MCF 10A (cell line): Measurements from ENCODE around the gene CEMIP. TPM values are rescaled to one million over a fixed set of nuclear protein-coding genes. Genes with fewer than 3 reads are reported as not detected.

Experiments
- BruUV-seq: library from RNA; stranded (reverse); fragments of 400-500 nt; replicated peaks from 2 replicates; lab custom pipeline; 2021; lab: Mats Ljungman, UMichigan
- CTCF ChIA-PET: fragments of 300-600 bp; sonication (Branson Sonifier 250); formaldehyde crosslinking; extraction: SDS; loops from one replicate; lab custom pipeline; 2021; ENCODE audit warnings: antibody characterized with exemption, inconsistent platforms; lab: Yijun Ruan, JAX
- POLR2A ChIA-PET: fragments of 300-600, 350-650 bp; sonication (Branson Sonifier 250); formaldehyde crosslinking; extraction: SDS; loops from one replicate; lab custom pipeline; 2020; ENCODE audit warnings: antibody characterized with exemption, inconsistent platforms; lab: Yijun Ruan, JAX
- DNase-seq: peaks from one replicate; pipeline ENCODE4 v3.0.0-alpha.2; 2018; ENCODE audit not compliant: unreplicated experiment
- H3K27ac Mint-ChIP-seq: one replicate; pipeline ENCODE4 v1.8.0; 2022; ENCODE audit warnings: mild to moderate bottlenecking, low read depth, mixed read lengths; ENCODE audit not compliant: unreplicated experiment
- H3K27me3 Mint-ChIP-seq: one replicate; pipeline ENCODE4 v1.8.0; 2022; ENCODE audit warnings: mixed read lengths; ENCODE audit not compliant: insufficient read depth, unreplicated experiment
- H3K36me3 Mint-ChIP-seq: one replicate; pipeline ENCODE4 v1.8.0; 2022; ENCODE audit warnings: mild to moderate bottlenecking, moderate library complexity, mixed read lengths; ENCODE audit not compliant: insufficient read depth, unreplicated experiment
- H3K4me1 Mint-ChIP-seq: one replicate; pipeline ENCODE4 v1.8.0; 2022; ENCODE audit warnings: mixed read lengths; ENCODE audit not compliant: insufficient read depth, unreplicated experiment
- H3K4me3 Mint-ChIP-seq: one replicate; pipeline ENCODE4 v1.8.0; 2022; ENCODE audit warnings: mild to moderate bottlenecking, moderate library complexity, mixed read lengths; ENCODE audit not compliant: unreplicated experiment
- H3K9me3 Mint-ChIP-seq: one replicate; pipeline ENCODE4 v1.8.0; 2022; ENCODE audit warnings: mixed read lengths; ENCODE audit not compliant: unreplicated experiment
- intact Hi-C: fragments of 100-400 bp; cut with micrococcal nuclease; formaldehyde crosslinking; loops from 2 replicates; pipeline ENCODE4 v1.14.1; 2022
- total RNA-seq: library from RNA; stranded (reverse); gene quantifications from 2 replicates; pipeline ENCODE4 v1.2.3, GENCODE V29; 2022
- TF ChIP-seq, protein P1 (sequence below): fragments of 200-600 bp; IDR thresholded peaks from one replicate; pipeline ENCODE4 v1.8.0; 2022; ENCODE audit warnings: antibody characterized with exemption, mild to moderate bottlenecking; ENCODE audit not compliant: unreplicated experiment

The CEMIP gene
- total RNA-seq, 1 experiment from 2014 or later: 0.14 TPM

DNA sequence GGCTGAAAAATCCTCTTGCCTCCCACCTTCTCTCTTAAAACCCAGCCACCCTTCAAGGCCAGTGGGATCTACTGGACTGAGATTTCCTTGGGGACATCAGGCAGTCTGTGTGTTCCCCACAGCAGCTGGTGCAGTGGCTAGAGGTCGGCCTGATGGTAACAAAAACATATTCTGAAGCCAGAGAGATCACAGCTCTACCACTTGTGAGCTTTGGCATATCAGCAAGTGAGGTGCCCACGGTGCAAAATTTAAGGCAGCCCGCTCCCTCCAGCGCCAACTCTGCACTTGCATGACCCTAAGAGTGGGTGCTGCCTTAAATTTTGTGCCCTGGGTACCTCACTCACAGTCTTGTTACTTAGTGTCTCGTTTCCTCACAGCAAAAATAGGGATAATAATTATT lies 113.2 kb downstream of the CEMIP start:
- Mint-ChIP-seq H3K4me1 (peaks cover 23% of the 10 kb centered on the region), H3K4me3 (no peak overlapping the region), H3K27me3 (no peaks in the 10 kb centered on the region), H3K27ac (no peak overlapping the region), H3K9me3 (peaks cover 11% of the 10 kb centered on the region), H3K36me3 (no peaks in the 10 kb centered on the region)
- intact Hi-C loops: no loop called here
- CTCF ChIA-PET: interaction anchor here (0.7 kb wide), 2 partner anchors 38 to 446 kb away, joined by 3 to 4 read pairs; no protein-coding TSS in a partner anchor
- POLR2A ChIA-PET: no interaction called here
- no peak for DNase-seq
- TF ChIP-seq, protein P1, sequence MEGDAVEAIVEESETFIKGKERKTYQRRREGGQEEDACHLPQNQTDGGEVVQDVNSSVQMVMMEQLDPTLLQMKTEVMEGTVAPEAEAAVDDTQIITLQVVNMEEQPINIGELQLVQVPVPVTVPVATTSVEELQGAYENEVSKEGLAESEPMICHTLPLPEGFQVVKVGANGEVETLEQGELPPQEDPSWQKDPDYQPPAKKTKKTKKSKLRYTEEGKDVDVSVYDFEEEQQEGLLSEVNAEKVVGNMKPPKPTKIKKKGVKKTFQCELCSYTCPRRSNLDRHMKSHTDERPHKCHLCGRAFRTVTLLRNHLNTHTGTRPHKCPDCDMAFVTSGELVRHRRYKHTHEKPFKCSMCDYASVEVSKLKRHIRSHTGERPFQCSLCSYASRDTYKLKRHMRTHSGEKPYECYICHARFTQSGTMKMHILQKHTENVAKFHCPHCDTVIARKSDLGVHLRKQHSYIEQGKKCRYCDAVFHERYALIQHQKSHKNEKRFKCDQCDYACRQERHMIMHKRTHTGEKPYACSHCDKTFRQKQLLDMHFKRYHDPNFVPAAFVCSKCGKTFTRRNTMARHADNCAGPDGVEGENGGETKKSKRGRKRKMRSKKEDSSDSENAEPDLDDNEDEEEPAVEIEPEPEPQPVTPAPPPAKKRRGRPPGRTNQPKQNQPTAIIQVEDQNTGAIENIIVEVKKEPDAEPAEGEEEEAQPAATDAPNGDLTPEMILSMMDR: no peak
- no TSS peak for BruUV-seq

DNA sequence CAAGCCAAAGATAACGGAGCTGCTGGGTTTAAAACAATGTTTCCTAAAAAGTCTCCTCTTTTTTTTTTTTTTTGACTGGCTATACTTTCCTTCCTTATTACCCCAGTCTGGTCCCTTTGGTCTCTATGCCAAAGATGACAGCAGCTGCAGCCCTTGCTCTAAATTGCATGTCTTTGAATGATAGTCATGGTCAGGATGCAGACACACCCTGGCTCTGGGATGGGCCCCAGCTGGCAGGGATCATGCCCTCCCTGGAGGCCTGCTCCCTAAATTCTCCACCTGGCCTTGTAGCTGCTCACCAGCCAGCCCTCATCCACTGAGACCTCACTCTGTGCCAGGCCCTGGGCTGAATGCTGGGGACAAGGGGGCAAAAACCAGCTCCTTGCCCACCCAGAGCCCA lies 114.6 kb downstream of the CEMIP start:
- TF ChIP-seq, protein P1: no peak
- peak; percentile 11 for DNase-seq

DNA sequence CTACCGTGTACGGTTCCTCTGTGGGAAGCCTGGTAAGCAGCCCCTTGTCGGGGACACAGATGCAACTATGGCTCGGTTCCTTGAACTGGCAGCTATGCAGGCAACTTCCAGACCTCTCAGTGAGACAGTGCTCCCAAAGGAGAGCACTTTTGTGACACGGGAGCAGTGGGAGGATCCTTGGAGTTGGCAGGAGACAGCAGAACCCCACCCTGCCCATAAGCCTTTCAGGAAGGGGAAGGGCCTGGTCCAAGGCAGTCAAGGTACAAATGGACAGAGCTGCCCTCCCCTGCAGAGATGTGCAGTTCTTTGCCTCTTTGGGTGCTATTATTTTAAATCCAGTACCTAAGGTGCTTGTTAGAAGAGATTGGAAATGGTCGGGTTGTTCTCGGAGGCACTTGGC lies 115.9 kb downstream of the CEMIP start:
- Mint-ChIP-seq H3K36me3 (no peaks in the 10 kb centered on the region), H3K4me3 (no peak overlapping the region), H3K4me1 (peaks cover 30% of the 10 kb centered on the region), H3K27ac (no peak overlapping the region), H3K9me3 (peaks cover 11% of the 10 kb centered on the region), H3K27me3 (no peaks in the 10 kb centered on the region)
- CTCF ChIA-PET: interaction anchor here (1.7 kb wide), 1 partner anchor 115 kb away, joined by 6 read pairs; the partner anchor contains the start of gene CEMIP
- DNase-seq: no peak
- POLR2A ChIA-PET: no interaction called here
- intact Hi-C loops: no loop called here
- TF ChIP-seq, protein P1: no peak
- no TSS peak for BruUV-seq

More for the DNA sequence above, 114.6 kb downstream of the CEMIP start:
- no peak overlapping the region for H3K4me3 Mint-ChIP-seq
- POLR2A ChIA-PET: interaction anchor here (0.6 kb wide), 1 partner anchor 507 kb away, joined by 3 read pairs; no protein-coding TSS in a partner anchor
- no TSS peak for BruUV-seq
- no peaks in the 10 kb centered on the region for H3K36me3 Mint-ChIP-seq
- H3K9me3 Mint-ChIP-seq: peaks cover 11% of the 10 kb centered on the region
- peaks cover 30% of the 10 kb centered on the region for H3K4me1 Mint-ChIP-seq
- intact Hi-C loops: no loop called here
- H3K27ac Mint-ChIP-seq: no peak overlapping the region
- CTCF ChIA-PET: interaction anchor here (1.1 to 1.7 kb wide), 3 partner anchors 16 to 507 kb away, joined by 3 to 6 read pairs (median 3); partner anchors contain the start of gene CEMIP
- H3K27me3 Mint-ChIP-seq: no peaks in the 10 kb centered on the region

DNA sequence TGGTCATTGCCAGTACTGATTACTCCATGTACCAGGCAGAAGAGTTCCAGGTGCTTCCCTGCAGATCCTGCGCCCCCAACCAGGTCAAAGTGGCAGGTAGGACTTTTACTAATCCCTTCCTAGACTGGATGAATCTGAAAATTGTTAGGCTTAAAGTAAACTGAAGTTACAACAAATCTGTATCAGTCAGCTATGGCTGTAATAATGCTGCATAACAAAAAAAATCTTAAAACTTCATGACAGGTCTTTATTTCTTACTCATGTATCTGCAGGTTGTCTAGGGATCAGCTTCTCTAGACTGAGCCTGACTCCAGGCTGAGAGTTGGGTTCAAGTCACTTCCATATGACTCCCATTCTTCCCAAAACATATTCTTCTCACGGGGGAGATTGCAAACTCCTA lies 116.8 kb downstream of the CEMIP start:
- Mint-ChIP-seq H3K4me3 (no peak overlapping the region), H3K36me3 (no peaks in the 10 kb centered on the region), H3K4me1 (peaks cover 23% of the 10 kb centered on the region), H3K27me3 (no peaks in the 10 kb centered on the region), H3K9me3 (peaks cover 11% of the 10 kb centered on the region), H3K27ac (no peak overlapping the region)
- TF ChIP-seq, protein P1: no peak
- no TSS peak for BruUV-seq
- ChIA-PET POLR2A (no interaction called here), CTCF (no interaction called here)
- intact Hi-C loops: no loop called here
- no peak for DNase-seq
